Measurements from ENCODE around the gene ITGBL1. TPM values are rescaled to one million over a fixed set of nuclear protein-coding genes. Genes with fewer than 3 reads are reported as not detected.

Gene ITGBL1
- total RNA-seq (not detected), total RNA-seq (0 to 0.21 (median 0) reads per million in 172 experiments)
- polyA plus RNA-seq (2013, experiment 1 of 2), result not detected
- 0.10 TPM for polyA plus RNA-seq (2013, experiment 2 of 2)

DNA sequence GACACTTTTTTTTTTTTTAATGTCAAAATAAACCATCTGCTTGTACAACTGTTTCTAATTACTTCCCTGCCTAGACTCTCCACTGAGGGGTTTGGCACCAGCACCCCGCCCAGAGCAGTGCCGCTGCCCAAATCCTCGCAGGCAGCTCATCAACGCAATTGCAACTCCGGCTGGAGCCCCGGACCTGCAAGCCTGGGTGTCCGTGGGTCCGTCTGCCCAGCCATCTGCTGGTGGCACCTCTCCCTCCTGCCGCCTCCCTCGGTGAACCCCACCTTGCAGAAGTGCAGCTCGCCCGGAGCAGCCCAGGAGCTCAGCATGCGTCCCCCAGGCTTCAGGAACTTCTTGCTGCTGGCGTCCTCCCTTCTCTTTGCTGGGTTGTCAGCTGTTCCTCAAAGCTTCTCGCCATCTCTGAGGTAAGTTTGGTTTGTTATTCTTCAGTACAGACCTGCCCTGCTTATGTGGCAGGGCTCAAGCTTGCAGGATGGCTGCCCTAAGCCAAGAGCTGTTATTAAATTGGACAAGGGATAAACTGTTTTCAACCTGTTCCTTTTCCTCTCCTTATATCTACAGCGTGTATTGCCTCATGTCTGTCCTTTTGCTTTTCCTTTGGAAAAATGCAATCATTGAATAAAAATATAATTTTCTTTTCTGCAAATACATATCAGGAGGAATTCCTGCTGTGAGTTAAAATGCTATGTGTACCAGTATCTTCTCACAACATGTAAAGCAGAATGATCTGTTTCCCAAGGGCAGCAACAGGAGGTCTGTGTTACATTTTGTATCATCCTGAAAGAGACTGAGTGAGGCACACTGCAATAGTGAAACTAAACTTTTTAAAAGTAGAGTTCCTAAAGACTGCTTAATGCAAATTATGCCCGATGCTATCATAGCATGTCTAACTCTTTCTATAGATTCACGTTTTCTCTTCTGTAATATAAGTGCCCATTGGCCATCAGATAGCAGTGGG, at the start of gene ITGBL1:
Gene ITGBL1 (plus strand): TSS at position 157 of the 967 bp plus-strand sequence. CDS start 159 bp downstream, at position 316.
- no peak within 1 kb of the TSS for H3K4me3 ChIP-seq (ENCODE audit: low read length)
- H3K4me1 ChIP-seq (ENCODE audit: insufficient read depth, low read length), result peaks cover 2% of the 10 kb centered on the region
- H3K9me3 ChIP-seq (ENCODE audit: control insufficient read depth in 1 of 2, insufficient read depth in 1 of 2, low read length in 2 of 2), result no peaks in the 10 kb centered on the region
- no peak within 1 kb of the TSS for H3K27ac ChIP-seq (ENCODE audit: low read depth in 1 of 2, low read length in 2 of 2)
- POLR2A ChIA-PET, result no interaction called here
- peaks cover 53% of the 10 kb centered on the region for H3K27me3 Mint-ChIP-seq
- H3K27me3 ChIP-seq (ENCODE audit: control insufficient read depth in 1 of 2, insufficient read depth in 2 of 2, low read length in 2 of 2), result peaks cover 20 to 23% of the 10 kb centered on the region in 2 experiments
- intact Hi-C loops (cut with DNase I, micrococcal nuclease), result no loop called here
- H3K36me3 ChIP-seq (ENCODE audit: insufficient read depth, low read length), result no peaks in the 10 kb centered on the region
- DNase-seq (no peak), ATAC-seq (ENCODE audit: poor library complexity) (no peak)
- H3K9me3 Mint-ChIP-seq, result peaks cover 3% of the 10 kb centered on the region
- H3K4me3 Mint-ChIP-seq, result no peak within 1 kb of the TSS
- no peak for TF ChIP-seq CTCF (IDR thresholded peaks at IDR 0.05)
- no peaks in the 10 kb centered on the region for H3K36me3 Mint-ChIP-seq (ENCODE audit: low read depth)
- H3K27ac Mint-ChIP-seq, result no peak within 1 kb of the TSS
- no peaks in the 10 kb centered on the region for H3K4me1 Mint-ChIP-seq (ENCODE audit: low read depth)
- CTCF ChIA-PET, result interaction anchor here (0.6 kb wide), 1 partner anchor 1611 kb away, joined by 5 read pairs; no protein-coding TSS in a partner anchor

DNA sequence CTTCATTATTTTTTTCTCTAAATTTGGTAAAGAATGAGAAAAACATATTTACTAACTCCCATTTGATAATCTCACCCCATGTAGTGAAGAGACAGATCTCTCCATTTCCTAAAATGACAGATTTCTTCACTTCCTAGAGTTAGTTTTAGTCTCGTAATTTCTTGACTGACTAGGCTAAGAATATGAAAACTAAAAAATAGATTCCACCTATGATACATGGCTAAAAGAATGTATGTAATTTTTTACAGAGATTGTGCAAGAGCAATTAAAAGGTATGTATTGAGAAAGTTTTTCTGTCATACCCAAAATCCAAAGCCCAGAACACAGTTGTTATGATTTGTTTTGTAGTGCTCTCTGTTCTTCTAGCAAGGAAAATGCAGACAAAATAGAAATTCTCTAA, 45.7 kb upstream of the ITGBL1 start:
- Mint-ChIP-seq H3K36me3 (ENCODE audit: low read depth) (no peaks in the 10 kb centered on the region), H3K4me3 (no peak overlapping the region), H3K4me1 (ENCODE audit: low read depth) (no peaks in the 10 kb centered on the region), H3K27ac (no peak overlapping the region), H3K9me3 (peaks cover 2% of the 10 kb centered on the region), H3K27me3 (peaks cover 13% of the 10 kb centered on the region)
- CTCF ChIA-PET, result no interaction called here
- Histone ChIP-seq H3K27ac (ENCODE audit: low read depth in 1 of 2, low read length in 2 of 2) (no peak overlapping the region), H3K4me3 (ENCODE audit: low read length) (no peak overlapping the region), H3K36me3 (ENCODE audit: insufficient read depth, low read length) (no peaks in the 10 kb centered on the region), H3K27me3 (ENCODE audit: control insufficient read depth in 1 of 2, insufficient read depth in 2 of 2, low read length in 2 of 2) (no peaks in the 10 kb centered on the region), H3K4me1 (ENCODE audit: insufficient read depth, low read length) (no peaks in the 10 kb centered on the region), H3K9me3 (ENCODE audit: control insufficient read depth in 1 of 2, insufficient read depth in 1 of 2, low read length in 2 of 2) (no peaks in the 10 kb centered on the region)
- DNase-seq, result no peak
- no peak for TF ChIP-seq CTCF (IDR thresholded peaks at IDR 0.05)
- intact Hi-C loops (cut with DNase I, micrococcal nuclease), result no loop called here
- ATAC-seq (ENCODE audit: poor library complexity), result no peak
- POLR2A ChIA-PET, result no interaction called here

DNA sequence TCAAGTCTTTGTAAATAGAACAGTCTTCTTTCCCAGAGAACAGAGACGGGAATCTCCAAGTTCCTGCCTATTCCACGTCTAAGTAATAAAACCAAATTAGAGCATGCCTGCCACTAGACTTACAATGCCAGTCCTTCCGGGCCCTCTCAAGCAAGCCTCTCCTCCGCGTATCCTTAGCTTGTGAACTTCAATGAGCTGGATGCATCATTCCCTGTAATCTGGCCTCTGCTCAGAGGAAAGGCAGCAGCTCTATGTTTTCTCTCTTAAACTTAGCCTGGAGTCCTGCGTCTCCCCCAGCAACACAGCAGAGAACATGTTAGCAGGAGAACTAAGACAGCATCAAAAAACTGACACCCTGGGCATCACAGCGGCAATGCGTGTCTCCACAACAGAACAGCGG, 44.3 kb upstream of the ITGBL1 start:
- Histone ChIP-seq H3K27me3 (ENCODE audit: control insufficient read depth in 1 of 2, insufficient read depth in 2 of 2, low read length in 2 of 2) (no peaks in the 10 kb centered on the region), H3K27ac (ENCODE audit: low read depth in 1 of 2, low read length in 2 of 2) (no peak overlapping the region), H3K4me1 (ENCODE audit: insufficient read depth, low read length) (no peaks in the 10 kb centered on the region), H3K9me3 (ENCODE audit: control insufficient read depth in 1 of 2, insufficient read depth in 1 of 2, low read length in 2 of 2) (no peaks in the 10 kb centered on the region), H3K4me3 (ENCODE audit: low read length) (no peak overlapping the region), H3K36me3 (ENCODE audit: insufficient read depth, low read length) (no peaks in the 10 kb centered on the region)
- Mint-ChIP-seq H3K4me1 (ENCODE audit: low read depth) (no peaks in the 10 kb centered on the region), H3K27ac (no peak overlapping the region), H3K27me3 (peaks cover 13% of the 10 kb centered on the region), H3K9me3 (peaks cover 2% of the 10 kb centered on the region), H3K36me3 (ENCODE audit: low read depth) (no peaks in the 10 kb centered on the region), H3K4me3 (no peak overlapping the region)
- ChIA-PET POLR2A (no interaction called here), CTCF (no interaction called here)
- TF ChIP-seq CTCF (IDR thresholded peaks at IDR 0.05), result no peak
- intact Hi-C loops (cut with DNase I, micrococcal nuclease), result no loop called here
- no peak for ATAC-seq (ENCODE audit: poor library complexity)
- no peak for DNase-seq
